Measurements from ENCODE around the gene CMTM2.

DNA sequence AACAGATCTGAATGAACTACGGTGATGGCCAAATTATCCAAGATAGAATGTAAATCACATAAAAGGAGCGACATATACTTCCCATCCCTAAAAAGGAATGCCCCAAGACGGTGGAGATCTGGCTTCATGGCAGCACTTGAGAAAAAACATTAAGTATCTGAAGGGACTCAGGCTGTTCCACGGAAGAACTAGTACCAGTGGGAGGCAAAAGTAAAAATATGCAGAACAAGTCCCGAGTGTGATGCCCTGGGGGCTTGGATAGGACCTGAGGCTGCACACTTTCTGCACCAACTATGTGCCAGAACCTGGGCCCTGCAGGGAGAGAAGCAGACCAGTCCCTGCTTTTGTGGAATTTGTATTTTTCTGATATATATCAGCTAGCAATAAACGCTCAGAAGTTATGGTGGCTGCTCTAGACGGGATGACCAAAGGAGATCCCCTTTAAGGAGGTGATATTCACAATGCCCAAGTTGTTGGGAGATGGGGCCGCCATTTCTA is 27.4 kb upstream of the CMTM2 start:
- no peak for TF ChIP-seq EZH2 (IDR thresholded peaks at IDR 0.05)
- TF ChIP-seq EZH2phosphoT487 (IDR thresholded peaks at IDR 0.05) = no peak

All from neural progenitor cell (in vitro differentiated cells).